CD4-positive, alpha-beta T cell treated with Interferon gamma for 1 hour (primary cell): ENCODE data around the gene YEATS4.

ENCODE experiments used
- DNase-seq: peaks from one replicate; pipeline ENCODE4 v3.0.0-alpha.2; 2020

YEATS4 gene

GRCh38 chr12:69396963-69397362, 37.4 kb downstream of the YEATS4 start:
- DNase-seq, result no peak

- DNase-seq, result no peak
Observed at GRCh38 chr12:69397978-69398377, 38.4 kb downstream of the YEATS4 start.

GRCh38 chr12:69401940-69402339, 42.4 kb downstream of the YEATS4 start:
- no peak for DNase-seq

GRCh38 chr12:69404851-69405565, 45.5 kb downstream of the YEATS4 start:
- no peak for DNase-seq

GRCh38 chr12:69405566-69405865, 46.0 kb downstream of the YEATS4 start:
- DNase-seq, result no peak

GRCh38 chr12:69406217-69406616, 46.7 kb downstream of the YEATS4 start:
- no peak for DNase-seq

- DNase-seq, result no peak
Observed at GRCh38 chr12:69410571-69410970, 51.0 kb downstream of the YEATS4 start.

GRCh38 chr12:69412655-69413054, 53.1 kb downstream of the YEATS4 start:
- DNase-seq, result no peak

GRCh38 chr12:69415471-69416275, 56.1 kb downstream of the YEATS4 start:
- no peak for DNase-seq

GRCh38 chr12:69417231-69417630, 57.7 kb downstream of the YEATS4 start:
- DNase-seq, result no peak

GRCh38 chr12:69417741-69418167, 58.2 kb downstream of the YEATS4 start:
- DNase-seq, result no peak

GRCh38 chr12:69419701-69420100, 60.2 kb downstream of the YEATS4 start:
- DNase-seq, result no peak

- no peak for DNase-seq
Observed at GRCh38 chr12:69421548-69421947, 62.0 kb downstream of the YEATS4 start.

GRCh38 chr12:69423037-69423905, 63.7 kb downstream of the YEATS4 start:
- DNase-seq, result no peak

- DNase-seq, result no peak
Observed at GRCh38 chr12:69425417-69425816, 65.9 kb downstream of the YEATS4 start.

GRCh38 chr12:69428351-69429073, 69.0 kb downstream of the YEATS4 start:
- no peak for DNase-seq

- DNase-seq, result no peak
Observed at GRCh38 chr12:69430942-69431590, 71.5 kb downstream of the YEATS4 start.

GRCh38 chr12:69431591-69432222, 72.2 kb downstream of the YEATS4 start:
- DNase-seq, result no peak

GRCh38 chr12:69433653-69434052, 74.1 kb downstream of the YEATS4 start:
- no peak for DNase-seq

- no peak for DNase-seq
Observed at GRCh38 chr12:69435644-69436043, 76.1 kb downstream of the YEATS4 start.

- no peak for DNase-seq
Observed at GRCh38 chr12:69437073-69437472, 77.5 kb downstream of the YEATS4 start.

GRCh38 chr12:69438539-69438938, 79.0 kb downstream of the YEATS4 start:
- no peak for DNase-seq
